HG03457 (cell line): ENCODE results near the gene ACOT4.
"Not testable (repeated sequence)": the region's sequence is repeated elsewhere in the genome, so short reads cannot be mapped to it uniquely, and the experiment has no call there.

ENCODE experiments used
- ATAC-seq: cut with Tn5 transposase; IDR thresholded peaks from one replicate; pipeline ENCODE4 v1.9.1; 2021; ENCODE audit warnings: moderate number of reproducible peaks; ENCODE audit not compliant: unreplicated experiment

ACOT4 gene

GRCh38 chr14:73576391-73576790 is 15.3 kb upstream of the ACOT4 start:
- no peak for ATAC-seq

GRCh38 chr14:73577214-73577613 is 14.5 kb upstream of the ACOT4 start:
- not testable (repeated sequence) for ATAC-seq

- ATAC-seq, result not testable (repeated sequence)
Observed at GRCh38 chr14:73582102-73582979, 9.3 kb upstream of the ACOT4 start.

GRCh38 chr14:73588695-73589094 is 3.0 kb upstream of the ACOT4 start:
- no peak for ATAC-seq

- ATAC-seq, result no peak
Observed at GRCh38 chr14:73589116-73589515, 2.6 kb upstream of the ACOT4 start.

GRCh38 chr14:73590673-73591004 is 1.0 kb upstream of the ACOT4 start:
- ATAC-seq, result not testable (repeated sequence)

GRCh38 chr14:73594491-73594890 is 2.8 kb downstream of the ACOT4 start:
- ATAC-seq, result no peak

- ATAC-seq, result no peak
Observed at GRCh38 chr14:73599499-73599898, 7.8 kb downstream of the ACOT4 start.

- no peak for ATAC-seq
Observed at GRCh38 chr14:73602994-73603393, 11.3 kb downstream of the ACOT4 start.

- no peak for ATAC-seq
Observed at GRCh38 chr14:73606271-73606670, 14.6 kb downstream of the ACOT4 start.

GRCh38 chr14:73607241-73607640 is 15.6 kb downstream of the ACOT4 start:
- no peak for ATAC-seq

GRCh38 chr14:73610687-73611086 is 19.0 kb downstream of the ACOT4 start:
- ATAC-seq, result no peak

- peak; percentile 48 for ATAC-seq
Observed at GRCh38 chr14:73612339-73613045, 20.8 kb downstream of the ACOT4 start, which contains the start of gene ACOT6. Gene ACOT6, plus strand, starts transcription at chr14:73612517. Its CDS starts 55 bp downstream, at chr14:73612572.

- no peak for ATAC-seq
Observed at GRCh38 chr14:73613046-73613383, 21.3 kb downstream of the ACOT4 start.

- no peak for ATAC-seq
Observed at GRCh38 chr14:73613419-73613963, 21.8 kb downstream of the ACOT4 start.

- no peak for ATAC-seq
Observed at GRCh38 chr14:73616831-73617230, 25.2 kb downstream of the ACOT4 start.

GRCh38 chr14:73619524-73619923 is 27.9 kb downstream of the ACOT4 start:
- ATAC-seq, result no peak

- no peak for ATAC-seq
Observed at GRCh38 chr14:73620268-73620667, 28.6 kb downstream of the ACOT4 start.

- ATAC-seq, result no peak
Observed at GRCh38 chr14:73623504-73624054, 31.9 kb downstream of the ACOT4 start.

- no peak for ATAC-seq
Observed at GRCh38 chr14:73625706-73626105, 34.0 kb downstream of the ACOT4 start.

GRCh38 chr14:73627151-73627558 is 35.5 kb downstream of the ACOT4 start:
- no peak for ATAC-seq
